ENCODE measurements around the gene CASZ1.

- TF ChIP-seq EZH2 (IDR thresholded peaks at IDR 0.05; ENCODE audit: low read depth) (no peak), CTCF (conservative IDR thresholded peaks at IDR 0.05) (no peak)
Measured at GRCh38 chr1:10791105-10791951, 5.1 kb downstream of the CASZ1 start.

Data from PC-9 (cell line).